GM12891 (cell line): ENCODE data around the gene OPRM1.

Source experiments
- POLR2A ChIP-seq: IDR thresholded peaks from 2 replicates; pipeline ENCODE4 v1.6.1; 2011; ENCODE audit warnings: low read depth, low read length, control low read depth
- SPI1 ChIP-seq: IDR thresholded peaks from 2 replicates; pipeline ENCODE4 v1.6.1; 2011; ENCODE audit warnings: low read depth, low read length, control low read depth

- TF ChIP-seq POLR2A, result no peak
- no peak for TF ChIP-seq SPI1
Measured at GRCh38 chr6:154086510-154086909, 47.5 kb downstream of the OPRM1 start.
